Stimulated activated CD4-positive, alpha-beta T cell treated with anti-CD3 and anti-CD28 coated beads, TNF-alpha, amount 100 ng/mL, for 24 hours (primary cell): ENCODE results near the gene PKP2.

Experiments
- DNase-seq, 3 experiments: peaks; one replicate each; pipeline ENCODE4 v3.0.0-alpha.2; 2020; ENCODE audit warnings: low read depth in 3 of 3

The PKP2 gene

DNA sequence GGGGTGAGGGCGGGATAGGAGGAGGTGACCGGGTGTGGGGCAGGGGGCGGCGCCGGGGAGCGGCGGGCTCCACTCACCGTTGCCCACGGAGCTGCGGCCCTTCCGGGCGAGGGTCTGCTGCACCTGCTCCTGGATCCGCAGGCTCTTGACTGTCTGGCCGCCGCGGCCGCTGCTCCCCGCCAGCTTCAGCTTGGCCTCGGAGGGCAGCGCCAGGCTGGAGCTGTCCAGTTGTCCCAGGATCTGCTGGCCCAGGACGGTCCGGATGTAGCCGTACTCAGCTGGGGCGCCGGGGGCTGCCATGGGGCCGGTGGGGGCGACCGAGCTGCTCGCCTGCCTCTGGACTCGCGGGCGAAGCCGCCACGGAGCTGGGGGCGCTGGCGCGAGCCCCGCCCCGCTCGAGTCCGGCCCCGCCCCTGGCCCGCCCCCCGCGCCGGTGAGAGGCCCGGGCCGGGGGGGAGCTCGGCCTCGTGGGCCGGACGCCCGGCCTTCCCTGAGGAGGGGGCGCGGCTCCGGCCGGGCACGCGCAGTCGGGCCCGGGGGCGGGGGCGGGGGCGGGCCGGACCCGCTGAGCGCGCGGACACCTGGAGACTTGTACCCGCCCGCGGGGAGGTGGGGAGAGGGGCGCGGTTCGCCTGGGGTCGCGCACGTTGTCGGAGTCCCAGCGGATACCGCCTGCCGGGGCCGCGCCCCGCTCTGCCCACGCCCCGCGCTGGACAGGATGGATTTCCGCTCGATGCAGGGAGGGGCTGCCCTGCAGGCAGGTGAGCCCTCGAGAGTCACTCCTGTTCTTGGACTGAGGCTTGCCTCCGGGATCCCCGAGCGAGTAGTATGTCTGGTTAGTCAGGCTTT is at the start of gene PKP2:
TSS of gene PKP2 (minus strand) at position 346 of the 849 bp plus-strand sequence. CDS start at position 300, 46 bp downstream.
- no peak for DNase-seq

DNA sequence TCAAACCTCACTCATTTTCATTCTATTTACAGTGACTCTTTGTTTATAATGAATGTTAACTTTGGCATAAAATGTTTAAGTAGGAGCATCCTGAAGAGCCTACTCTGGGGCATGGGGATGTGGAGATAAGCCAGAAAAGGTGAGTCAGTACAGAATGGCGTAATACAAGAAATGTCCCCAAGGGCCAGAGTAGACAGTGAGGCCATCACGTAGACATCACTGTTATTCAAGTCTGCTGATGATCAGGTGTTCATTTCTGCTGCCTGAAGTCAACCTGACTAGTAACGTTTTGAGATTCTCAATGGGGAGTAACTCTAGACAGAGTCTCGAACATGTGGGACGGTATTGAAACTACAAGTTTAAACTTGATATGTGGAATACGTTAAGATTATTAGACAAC is 47.6 kb upstream of the PKP2 start:
- DNase-seq, result no peak

DNA sequence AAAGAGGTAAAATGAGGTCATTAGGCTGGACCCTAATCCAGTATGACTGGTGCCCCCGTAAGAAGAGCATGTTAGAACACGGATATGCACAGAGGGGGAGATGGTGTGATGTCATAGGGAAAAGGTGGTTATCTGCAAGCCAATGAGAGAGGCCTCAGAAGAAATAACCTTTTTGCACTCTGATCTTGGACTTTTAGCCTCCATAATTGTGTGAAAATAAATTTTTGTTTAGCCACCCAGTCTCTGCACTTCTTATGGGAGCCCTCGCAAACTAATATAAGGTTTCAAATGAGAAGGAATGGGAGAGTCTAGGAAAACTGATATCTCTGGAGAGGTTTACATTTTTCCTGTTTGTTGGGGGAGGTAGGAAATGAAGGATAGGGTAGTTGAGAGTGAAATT is 43.2 kb upstream of the PKP2 start:
- no peak for DNase-seq

DNA sequence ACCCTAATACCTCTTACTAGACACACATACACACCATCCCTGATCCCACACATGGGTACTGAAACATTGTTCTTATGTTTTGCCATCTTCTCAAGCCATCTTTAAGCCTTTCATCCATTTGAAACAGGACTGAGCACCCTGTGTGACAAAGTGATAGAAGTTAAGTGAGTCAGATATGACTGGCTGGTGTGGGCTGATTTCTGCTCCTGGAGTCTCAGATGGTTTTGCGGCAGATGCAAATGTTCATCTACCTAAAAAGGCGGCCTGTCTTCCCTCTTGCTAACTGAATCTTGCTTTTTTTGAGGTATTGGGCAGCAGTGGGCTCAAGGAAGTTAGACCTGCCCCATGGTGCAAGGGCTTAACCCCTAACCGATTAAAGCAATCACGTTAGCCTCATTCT is 30.4 kb upstream of the PKP2 start:
- no peak for DNase-seq

DNA sequence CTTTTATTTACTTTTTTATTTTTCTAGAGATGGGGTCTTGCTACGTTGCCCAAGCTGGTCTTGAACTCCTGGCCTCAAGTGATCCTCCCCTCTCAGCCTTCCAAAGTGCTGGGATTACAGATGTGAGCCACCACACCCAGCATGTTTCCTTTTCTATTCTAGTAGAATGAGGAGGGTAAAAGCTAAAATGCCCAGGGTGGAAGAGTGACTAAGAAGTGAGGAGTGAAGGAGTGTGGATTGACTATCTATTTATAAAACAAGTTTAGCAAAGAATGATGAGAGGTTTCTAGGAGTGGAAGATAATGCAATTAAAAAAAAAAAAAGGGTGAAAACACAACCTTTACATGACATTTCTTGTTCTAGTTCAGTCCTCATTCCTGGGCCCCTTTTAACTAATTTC is 29.8 kb upstream of the PKP2 start:
- no peak for DNase-seq

DNA sequence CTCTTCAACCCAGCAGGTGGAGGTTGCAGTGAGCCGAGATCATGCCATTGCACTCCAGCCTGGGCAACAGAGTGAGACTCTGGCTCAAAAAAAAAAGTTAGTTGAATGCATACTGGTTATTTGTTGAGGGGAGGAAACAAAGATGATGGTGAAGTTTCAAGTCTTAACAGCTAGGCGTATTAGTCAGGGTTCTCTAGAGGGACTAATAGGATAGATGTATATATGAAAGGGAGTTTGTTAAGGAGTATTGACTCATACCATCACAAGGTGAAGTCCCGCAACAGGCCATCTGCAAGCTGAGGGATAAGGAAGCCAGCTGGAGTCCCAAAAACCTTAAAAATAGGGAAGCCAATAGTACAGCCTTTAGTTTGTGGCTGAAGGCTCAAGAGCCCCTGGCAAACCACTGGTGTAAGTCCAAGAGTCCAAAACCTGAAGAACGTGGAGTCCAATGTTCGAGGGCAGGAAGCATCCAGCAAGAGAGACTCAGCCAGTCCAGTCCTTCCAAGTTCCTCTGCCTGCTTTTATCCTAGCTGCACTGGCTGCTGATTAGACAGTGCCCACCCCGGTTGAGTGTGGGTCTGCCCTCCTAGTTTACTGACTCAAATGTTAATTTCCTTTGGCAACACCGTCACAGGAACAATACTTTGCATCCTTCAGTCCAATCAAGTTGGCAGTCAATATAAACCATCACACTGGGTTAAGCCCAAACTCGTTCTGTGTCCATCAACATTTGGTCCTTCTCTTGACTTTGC is 26.1 kb upstream of the PKP2 start:
- no peak for DNase-seq

DNA sequence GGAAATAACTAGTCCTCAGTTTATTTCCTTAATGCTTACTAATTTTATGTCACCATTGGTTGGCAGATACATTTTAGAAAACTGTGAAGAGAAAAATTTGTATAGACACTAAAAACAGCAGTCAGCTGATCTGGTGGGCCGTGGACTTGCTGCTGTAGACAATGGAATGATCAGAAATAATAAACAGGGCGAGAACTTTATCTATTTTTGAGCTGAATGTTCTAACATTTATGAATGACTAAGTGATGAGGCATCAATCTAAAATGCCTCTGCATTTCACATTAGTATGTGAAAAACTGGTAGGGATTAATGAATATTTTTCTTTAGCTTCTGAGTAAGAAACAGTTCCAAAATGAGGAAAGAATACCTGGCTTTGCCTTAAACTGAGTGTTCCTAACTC is 24.8 kb upstream of the PKP2 start:
- no peak for DNase-seq

DNA sequence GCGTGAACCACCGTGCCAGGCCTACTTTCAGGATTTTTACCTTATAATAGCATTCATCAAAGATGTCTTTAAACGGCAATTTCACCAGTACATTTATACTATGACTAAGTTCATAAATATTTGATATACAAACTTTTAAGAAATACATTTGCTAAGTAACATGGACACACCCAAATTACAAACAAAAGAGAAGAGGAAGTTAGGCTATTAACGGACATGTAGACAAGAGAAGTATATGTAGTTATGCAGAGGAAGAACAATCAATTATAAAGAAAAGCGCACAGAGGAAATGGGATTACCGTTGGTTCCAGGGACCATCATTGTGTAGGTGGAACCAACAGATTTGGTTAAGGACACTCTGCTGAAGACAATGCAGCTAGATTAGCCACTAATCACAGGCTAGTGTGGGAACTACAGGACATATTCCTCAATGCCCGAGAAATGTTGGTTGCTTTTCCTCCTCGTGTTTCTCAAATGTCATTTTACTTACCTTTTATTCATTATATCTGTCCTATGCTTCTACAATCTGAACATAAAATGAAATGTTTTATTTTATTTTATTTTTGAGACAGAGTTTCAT is 24.0 kb upstream of the PKP2 start:
- DNase-seq, result no peak

DNA sequence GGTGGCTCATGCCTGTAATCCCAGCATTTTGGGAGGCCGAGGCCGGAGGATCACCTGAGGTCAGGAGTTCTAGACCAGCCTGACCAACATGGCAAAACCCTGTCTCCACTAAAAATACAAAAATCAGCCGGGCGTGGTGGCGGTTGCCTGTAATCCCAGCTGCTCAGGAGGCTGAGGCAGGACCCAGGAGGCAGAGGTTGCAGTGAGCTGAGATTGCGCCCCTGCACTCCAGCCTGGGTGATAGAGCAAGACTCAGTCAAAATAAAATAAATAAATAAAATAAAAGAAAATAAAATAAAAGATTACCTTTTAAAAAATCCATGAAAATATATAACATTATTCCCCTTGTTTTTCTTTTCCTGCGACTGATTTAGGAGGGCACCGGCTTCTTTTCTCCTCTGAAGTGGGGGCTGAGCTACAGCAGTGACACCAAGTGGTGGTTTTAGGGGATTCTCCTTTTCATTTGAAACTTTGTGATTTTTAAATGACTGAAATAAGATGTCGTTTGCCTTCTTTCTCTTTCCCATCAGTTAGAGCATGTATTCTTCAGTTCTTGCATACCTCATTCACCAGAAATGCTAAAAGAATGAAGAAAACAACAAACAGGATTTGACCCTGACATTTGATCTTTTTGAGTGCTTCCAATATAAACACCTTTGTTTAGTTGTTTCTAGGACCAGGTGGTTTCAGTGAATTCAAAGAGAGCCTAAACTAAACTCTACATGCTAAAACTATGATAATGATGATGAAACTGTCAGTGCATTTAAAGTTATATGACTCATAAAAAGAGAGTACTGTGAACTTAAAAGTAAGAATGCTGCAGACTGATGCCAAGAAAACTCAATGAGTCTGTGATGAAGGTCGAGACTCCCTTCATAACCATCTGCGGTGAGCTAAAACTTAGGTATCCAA is 22.6 kb upstream of the PKP2 start:
- no peak for DNase-seq

DNA sequence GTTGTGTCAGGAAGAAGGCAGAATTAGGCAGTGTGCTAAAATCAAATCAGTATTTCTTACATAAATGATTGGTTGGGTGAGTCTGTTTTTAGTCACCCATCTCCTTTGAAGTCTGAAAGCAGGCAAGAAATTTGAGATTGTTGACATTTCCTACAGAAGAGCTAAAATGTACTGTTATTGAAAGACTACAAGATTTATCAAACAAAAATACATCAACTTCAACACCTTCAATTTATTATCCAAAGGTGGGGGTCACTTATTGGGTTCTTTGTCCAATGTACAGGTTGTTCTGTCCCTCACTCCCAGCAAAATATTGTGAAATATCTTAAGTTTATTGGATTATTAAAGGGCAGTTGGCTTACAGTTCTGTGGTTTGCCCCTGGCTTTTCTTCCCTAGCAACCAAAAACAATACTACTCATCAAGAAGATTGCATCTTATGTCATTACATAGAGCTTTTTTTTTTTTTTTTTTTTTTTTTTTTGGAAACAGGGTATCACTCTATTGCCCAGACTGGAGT is 20.6 kb upstream of the PKP2 start:
- no peak for DNase-seq

DNA sequence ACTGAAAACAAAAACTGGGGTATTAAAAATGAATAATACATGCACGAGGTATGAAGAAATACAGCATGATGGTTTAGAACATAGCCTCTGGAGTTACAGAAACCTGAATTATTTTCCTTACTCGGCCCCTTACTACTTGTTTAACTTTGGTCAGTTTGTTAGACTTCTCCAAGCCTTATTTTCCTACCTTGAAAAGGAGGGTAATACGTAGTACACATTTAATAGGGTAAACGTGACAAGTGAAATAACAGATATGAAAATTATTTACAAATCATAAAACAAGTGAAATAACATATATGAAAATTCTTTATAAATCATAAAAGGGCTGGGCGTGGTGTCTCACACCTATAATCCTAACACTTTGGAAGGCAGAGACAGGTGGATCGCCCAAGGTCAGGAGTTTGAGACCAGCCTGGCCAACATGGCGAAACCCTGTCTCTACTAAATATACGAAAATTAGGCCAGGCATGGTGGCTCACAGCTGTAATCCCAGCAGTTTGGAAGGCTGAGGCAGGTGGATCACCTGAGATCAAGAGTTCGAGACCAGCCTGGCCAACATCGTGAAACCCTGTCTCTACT is 11.4 kb upstream of the PKP2 start:
- no peak for DNase-seq

DNA sequence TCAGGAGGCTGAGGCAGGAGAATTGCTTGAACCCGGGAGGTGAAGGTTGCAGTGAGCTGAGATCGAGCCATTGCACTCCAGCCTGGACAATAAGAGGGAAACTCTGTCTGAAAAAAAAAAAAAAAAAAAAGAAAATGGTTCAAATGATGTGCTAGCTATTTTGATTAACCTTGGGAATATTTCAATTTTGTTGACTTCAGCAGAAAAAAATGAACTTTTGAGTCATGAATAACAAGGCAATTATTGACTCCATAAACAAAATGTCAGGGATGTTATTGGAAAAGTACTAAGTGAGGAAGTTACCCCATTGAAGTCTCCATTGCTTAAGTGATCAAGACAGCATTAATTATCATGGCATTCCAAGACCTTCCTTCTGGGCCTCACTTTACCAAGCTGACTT is 10.6 kb upstream of the PKP2 start:
- no peak for DNase-seq

DNA sequence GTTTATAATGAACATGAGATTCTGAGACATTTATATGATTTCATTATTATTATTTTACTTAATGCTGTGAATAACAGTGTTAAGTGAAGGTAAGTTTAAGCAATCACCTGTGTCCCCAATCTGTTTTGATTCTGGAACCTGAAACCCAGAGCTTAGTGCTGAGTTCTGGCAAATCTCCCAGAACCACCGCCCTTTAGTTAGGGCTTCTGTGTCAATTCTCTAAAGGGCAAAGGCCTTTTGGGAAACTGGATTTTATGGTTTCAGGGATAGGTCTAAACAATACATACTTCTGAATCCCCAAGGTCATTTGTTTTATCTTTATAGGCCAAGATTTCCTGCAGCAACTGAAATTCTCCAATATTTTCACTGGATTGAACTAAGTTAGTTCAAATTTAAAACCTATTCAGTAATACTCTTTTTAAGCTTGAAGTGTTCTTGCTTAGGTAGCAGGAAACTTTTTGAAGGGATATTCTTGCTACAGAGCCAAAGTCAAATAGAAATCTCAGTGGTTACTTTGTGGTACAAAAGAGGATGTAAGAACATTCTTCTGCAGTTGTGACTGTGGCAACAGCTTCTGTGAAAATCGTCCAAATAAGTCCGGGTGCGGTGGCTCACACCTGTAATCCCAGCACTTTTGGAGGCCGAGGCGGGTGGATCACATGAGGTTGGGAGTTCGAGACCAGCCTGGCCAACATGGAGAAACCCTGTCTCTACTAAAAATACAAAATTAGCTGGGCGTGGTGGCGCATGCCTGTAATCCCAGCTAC is 10.0 kb upstream of the PKP2 start:
- DNase-seq, result no peak

DNA sequence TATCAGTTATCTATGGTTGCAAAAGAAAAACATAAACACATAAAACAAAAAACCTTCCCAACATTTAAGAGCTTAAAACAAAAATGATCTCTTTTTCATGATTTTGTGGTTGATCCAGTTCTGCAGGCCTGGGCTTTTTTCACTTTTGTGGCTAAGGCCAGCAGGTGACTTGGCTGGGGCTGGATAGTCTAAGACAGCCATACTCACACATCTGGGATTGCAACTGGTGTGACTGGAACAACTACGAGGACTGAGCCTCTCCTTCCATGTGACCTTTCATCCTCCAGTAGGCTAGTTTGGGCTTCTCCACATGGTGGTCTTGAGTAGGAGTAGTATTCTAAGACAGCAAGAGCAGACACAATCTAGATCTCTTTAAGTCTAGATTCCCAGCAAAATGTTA is 7.2 kb upstream of the PKP2 start:
- no peak for DNase-seq

DNA sequence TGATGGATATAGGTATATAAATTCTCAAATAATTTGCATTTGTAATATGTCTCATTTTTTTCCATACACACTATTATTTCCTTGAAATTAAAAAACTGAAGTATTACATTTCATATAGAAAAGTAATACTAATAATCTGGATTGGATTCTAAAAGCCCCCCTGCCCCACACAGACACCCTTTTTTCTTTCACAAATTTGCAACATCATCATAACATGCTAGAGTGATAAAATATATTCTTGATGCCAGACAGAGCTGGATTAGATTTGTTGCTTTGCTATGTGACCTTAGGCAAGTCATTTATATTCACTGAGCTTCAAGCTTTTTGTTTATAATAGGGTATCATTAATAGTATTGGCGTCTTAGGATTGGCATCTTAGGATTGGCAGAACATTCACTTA is 6.7 kb upstream of the PKP2 start:
- no peak for DNase-seq

DNA sequence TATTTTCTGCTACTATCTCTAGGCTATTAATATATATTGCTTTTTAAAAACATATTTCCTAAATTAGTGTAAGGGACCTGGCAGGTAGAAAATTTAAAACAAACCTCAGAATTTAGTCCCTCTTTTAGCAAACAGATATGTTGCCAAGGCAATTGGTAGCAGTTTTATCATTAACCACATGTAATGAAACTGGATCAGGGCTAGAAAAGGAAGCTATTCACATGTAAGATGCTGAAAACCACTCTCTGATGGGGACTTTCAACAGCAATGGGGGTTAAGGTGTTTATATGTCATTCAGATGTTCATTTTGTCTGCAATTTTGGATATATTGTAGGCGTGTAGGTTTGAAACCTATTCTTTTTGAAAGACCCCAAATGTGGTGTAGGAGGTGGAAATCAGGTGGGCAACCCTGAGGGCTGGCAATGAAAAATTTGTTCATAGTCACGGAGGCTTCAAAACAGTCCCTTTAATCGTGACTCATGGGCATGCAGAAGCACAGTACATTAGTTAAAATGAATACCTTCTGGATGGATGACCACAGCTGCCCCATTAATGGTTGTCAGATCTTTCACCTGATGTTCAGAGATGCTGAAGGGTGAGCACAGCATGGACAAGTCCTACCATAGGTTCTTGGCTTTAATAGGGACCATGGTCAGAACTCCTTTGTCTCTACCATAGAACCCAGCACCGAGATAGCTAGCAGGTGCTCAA is 5.9 kb upstream of the PKP2 start:
- no peak for DNase-seq

DNA sequence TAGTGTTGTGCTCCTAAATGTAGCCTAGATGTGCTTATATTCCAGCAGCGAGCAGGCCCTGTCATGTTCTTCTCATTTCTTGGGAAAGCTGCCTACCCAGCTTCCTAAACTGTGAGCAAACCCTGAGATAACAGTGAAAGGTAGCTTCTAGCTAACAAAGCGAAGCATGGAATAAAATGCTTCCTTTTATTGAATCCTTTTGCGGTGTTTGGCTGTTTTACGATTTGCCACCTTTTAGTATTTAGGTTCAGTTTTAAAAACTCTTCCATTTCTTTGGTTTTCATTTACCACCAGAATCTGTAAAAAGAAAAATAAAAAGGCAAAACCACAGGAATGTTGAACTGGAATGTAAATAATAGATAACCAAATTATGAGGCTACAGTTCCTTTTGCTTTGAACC is 5.0 kb upstream of the PKP2 start:
- no peak for DNase-seq

DNA sequence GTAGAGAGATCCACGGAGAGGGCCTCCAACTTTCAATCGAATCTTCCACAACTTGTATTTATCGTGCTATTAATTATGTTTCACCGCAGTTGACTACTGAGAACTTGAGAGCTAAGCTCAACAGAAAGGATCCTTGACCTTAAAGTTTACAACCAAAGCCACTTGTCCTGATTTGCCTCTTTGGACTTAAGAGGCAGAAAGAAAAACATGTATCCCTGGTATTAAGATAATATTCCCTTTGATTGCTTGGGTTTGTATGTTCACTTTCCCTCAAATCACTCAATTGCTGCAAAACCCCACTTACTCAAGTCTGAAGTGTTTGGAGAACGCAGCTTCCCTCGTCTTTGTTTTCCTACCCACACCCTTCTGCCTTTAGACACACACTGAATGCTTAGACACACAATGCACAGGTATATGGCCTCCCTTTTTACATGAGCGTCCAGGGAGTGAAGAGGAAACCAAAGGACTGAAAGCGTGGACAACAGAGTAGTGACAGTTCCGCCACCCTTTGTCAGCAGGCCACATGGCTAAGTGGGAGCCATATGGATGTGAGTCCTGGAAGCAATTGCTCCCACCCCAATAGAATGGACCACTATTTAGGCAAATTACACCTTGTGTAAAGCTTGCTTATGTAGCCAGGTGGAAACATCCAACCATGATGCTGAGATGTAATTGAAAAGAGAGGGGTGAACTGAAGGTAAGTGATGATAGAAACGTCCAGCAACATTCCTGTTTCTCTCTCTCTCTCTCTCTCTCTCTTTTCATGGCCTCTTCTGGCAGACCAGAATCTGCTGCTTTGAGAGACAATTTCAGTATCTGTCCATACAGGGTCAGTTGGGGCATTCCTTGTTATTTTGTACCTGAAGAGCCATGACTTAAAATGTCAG is 1.4 kb upstream of the PKP2 start:
- DNase-seq, result no peak

DNA sequence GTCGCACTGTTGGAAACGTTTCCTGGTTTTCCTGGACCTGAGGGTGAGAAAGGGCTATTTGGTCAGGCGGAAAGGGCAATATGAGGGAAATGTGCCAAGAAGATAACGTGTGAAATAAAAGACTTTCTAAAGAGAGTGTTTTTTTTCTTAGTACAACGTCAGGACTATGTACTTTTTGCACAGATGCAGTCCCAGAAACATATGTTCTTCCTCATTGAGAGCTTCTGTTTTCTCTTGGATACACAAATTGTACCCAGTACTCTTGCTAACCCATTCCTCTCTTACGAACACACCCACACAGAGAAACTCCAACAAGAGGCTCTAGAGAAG is 669 bp upstream of the PKP2 start:
- DNase-seq, result no peak
